ENCODE results near the gene RXFP4. TPM values are rescaled to one million over a fixed set of nuclear protein-coding genes. Genes with fewer than 3 reads are reported as not detected.

The RXFP4 gene
- total and polyA plus RNA-seq, 3 donors from 2014 or later: 0.37 to 1.1 TPM; not detected in 1

DNA sequence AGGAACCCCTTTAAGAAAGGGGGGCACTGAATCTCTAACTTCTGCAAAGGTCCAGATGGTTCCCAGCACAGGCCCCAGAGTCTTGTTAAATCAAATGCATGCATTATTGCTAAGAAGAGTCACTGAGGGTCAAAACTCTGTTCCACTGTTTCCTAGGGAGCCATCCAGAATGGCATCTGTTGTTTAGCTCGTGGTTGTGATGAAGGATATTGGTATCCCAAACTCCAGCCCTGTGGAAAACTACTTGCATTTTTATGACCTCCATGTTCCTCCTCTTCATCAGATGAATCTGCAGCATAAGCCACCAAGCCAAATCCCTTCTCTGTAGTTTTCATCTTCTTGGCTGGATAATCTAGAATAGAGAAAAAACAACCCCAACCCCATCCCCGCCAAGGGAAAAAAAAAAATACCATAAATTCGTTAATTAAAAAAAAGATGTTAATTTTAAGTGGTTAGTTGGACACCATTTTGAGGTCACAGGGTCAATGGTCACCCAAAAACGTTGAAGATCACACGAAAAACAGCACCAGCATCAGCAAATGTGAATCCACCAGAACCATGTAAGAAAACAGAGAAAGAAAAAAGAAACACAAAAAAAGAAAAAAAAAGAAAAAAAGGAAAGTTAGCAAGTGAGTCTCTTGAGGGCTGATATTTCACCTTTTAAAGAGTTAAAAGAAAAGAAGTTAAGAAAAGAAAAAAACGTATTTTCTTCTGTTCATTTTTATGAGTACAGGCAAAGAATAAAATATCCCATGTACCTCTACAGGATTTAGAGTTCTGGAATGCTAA, 27.3 kb upstream of the RXFP4 start:
- intact Hi-C loops (cut with DNase I; ENCODE audit: low total_unique reads): no loop called here
- peaks cover 5% of the 10 kb centered on the region for H3K4me1 ChIP-seq
- 70 to 80% methylated on average over 6 of the region's 6 CpGs for WGBS, 2 donors
- no peaks in the 10 kb centered on the region for H3K36me3 ChIP-seq (ENCODE audit: low read depth, missing control alignments)
- no peak overlapping the region for H3K27ac ChIP-seq
- H3K9me3 ChIP-seq: no peaks in the 10 kb centered on the region
- no peak overlapping the region for H3K4me3 ChIP-seq
- no peak for TF ChIP-seq CTCF (IDR thresholded peaks at IDR 0.05)
- no peak for TF ChIP-seq POLR2A (IDR thresholded peaks at IDR 0.05)
- DNase-seq: no peak
- H3K27me3 ChIP-seq: no peaks in the 10 kb centered on the region

DNA sequence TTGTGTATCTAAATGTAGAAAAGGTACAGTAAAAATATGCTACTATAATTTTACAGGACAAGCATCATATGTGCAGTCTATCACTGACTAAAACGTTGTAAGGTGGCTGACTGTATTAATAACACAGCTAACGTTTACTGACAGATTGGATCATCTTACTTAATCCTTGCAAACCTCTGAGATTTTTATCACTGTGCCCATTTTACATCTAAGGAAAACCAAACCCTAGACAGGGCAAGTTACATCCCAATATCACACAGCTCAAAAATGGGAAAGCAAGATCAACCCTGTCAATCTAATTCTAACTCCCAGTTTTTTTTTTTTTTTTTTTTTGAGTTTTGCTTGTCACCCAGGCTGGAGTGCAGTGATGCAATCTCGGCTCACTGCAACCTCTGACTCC, 22.8 kb upstream of the RXFP4 start:
- intact Hi-C loops (cut with DNase I; ENCODE audit: low total_unique reads): no loop called here
- Histone ChIP-seq H3K4me1 (no peaks in the 10 kb centered on the region), H3K4me3 (no peak overlapping the region), H3K36me3 (ENCODE audit: low read depth, missing control alignments) (no peaks in the 10 kb centered on the region), H3K9me3 (no peaks in the 10 kb centered on the region), H3K27ac (no peak overlapping the region), H3K27me3 (no peaks in the 10 kb centered on the region)
- TF ChIP-seq CTCF (IDR thresholded peaks at IDR 0.05): no peak
- TF ChIP-seq POLR2A (IDR thresholded peaks at IDR 0.05): no peak
- no peak for DNase-seq
- WGBS, 2 donors: 72 to 76% methylated on average over 3 of the region's 3 CpGs

DNA sequence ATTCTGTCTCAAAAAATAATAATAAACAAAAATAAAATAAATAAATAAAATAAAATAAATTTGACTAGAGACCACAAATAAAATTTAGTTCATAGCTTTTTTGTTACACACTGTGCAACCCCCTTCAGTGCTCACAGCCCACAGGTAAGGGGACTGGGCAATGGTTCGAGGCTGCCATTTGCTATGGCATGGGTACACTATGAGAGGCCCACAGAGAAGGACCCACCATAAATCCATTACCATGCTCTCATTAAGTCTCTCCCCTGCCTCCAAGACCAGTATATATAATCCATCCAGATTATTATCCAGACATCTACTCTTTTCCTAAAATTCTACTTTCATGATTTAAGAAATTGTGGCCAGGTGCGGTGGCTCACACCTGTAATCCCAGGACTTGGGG, 21.6 kb upstream of the RXFP4 start:
- intact Hi-C loops (cut with DNase I; ENCODE audit: low total_unique reads): no loop called here
- H3K4me3 ChIP-seq: no peak overlapping the region
- H3K27ac ChIP-seq: no peak overlapping the region
- H3K4me1 ChIP-seq: no peaks in the 10 kb centered on the region
- H3K9me3 ChIP-seq: no peaks in the 10 kb centered on the region
- TF ChIP-seq POLR2A (IDR thresholded peaks at IDR 0.05) (no peak), CTCF (IDR thresholded peaks at IDR 0.05) (no peak)
- 89 to 98% methylated on average over 2 of the region's 2 CpGs for WGBS, 2 donors
- DNase-seq: no peak
- no peaks in the 10 kb centered on the region for H3K27me3 ChIP-seq
- no peaks in the 10 kb centered on the region for H3K36me3 ChIP-seq (ENCODE audit: low read depth, missing control alignments)

DNA sequence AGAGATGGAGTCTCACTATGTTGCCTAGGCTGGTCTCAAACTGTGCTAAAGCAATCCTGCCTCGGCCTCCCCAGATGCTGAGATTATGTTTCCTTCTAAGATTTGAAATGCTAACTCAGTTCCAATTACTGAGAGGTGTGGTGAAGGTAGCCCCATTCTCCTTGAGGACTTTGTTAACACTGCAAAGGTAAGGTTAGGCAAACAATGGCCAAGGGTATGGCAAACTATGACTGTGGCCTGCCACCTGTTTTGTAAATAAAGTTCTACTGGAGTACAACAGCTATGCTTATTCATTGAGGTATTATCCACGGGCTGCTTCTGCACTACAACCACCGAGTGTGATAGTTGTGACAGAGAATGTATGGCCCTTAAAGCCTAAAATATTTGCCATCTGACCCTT, 20.7 kb upstream of the RXFP4 start:
- H3K36me3 ChIP-seq (ENCODE audit: low read depth, missing control alignments): no peaks in the 10 kb centered on the region
- H3K27ac ChIP-seq: no peak overlapping the region
- intact Hi-C loops (cut with DNase I; ENCODE audit: low total_unique reads): no loop called here
- H3K4me1 ChIP-seq: no peaks in the 10 kb centered on the region
- TF ChIP-seq POLR2A (IDR thresholded peaks at IDR 0.05): no peak
- no peak for TF ChIP-seq CTCF (IDR thresholded peaks at IDR 0.05)
- DNase-seq: no peak
- H3K27me3 ChIP-seq: no peaks in the 10 kb centered on the region
- no peak overlapping the region for H3K4me3 ChIP-seq
- H3K9me3 ChIP-seq: no peaks in the 10 kb centered on the region
- WGBS, 2 donors: 93 to 94% methylated on average over 3 of the region's 3 CpGs

DNA sequence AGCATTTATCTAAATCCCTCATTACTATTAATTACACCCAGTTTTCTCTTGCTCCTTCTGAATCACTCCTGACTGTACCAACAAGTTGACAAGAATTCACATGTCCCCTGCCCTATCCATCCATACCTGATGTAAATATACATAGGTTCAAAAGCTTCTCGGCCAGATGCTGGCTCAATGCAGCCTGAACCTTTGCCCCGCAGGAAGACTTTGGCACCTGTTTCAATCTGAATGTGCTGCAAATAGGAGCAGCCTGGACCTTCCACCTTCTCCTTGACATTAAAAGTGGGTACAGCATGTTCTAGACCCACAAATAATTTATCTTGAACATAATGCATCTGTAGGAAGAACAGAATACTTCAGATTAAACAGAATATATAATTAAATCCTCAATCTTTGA, 15.9 kb upstream of the RXFP4 start:
- intact Hi-C loops (cut with DNase I; ENCODE audit: low total_unique reads): no loop called here
- Histone ChIP-seq H3K36me3 (ENCODE audit: low read depth, missing control alignments) (no peaks in the 10 kb centered on the region), H3K4me1 (peaks cover 6% of the 10 kb centered on the region)

More for the DNA sequence above, 15.9 kb upstream of the RXFP4 start:
- no peak for DNase-seq
- H3K27me3 ChIP-seq: no peaks in the 10 kb centered on the region
- no peak for TF ChIP-seq CTCF (IDR thresholded peaks at IDR 0.05)
- no peak for TF ChIP-seq POLR2A (IDR thresholded peaks at IDR 0.05)
- 84 to 95% methylated on average over 2 of the region's 2 CpGs for WGBS, 2 donors
- no peaks in the 10 kb centered on the region for H3K9me3 ChIP-seq
- H3K27ac ChIP-seq: no peak overlapping the region
- no peak overlapping the region for H3K4me3 ChIP-seq

Data from testis (tissue), 3 donors.